ENCODE results near the gene KIN. TPM values are rescaled to one million over a fixed set of nuclear protein-coding genes. Genes with fewer than 3 reads are reported as not detected.

Gene KIN
- total and polyA plus RNA-seq, 2 experiments from 2014 or later = 8.5 to 31.7 TPM

- Histone ChIP-seq H3K27me3 (ENCODE audit: insufficient read depth) (no peaks in the 10 kb centered on the region), H3K9me2 (ENCODE audit: insufficient read depth) (no peaks in the 10 kb centered on the region), H3K4me3 (peak overlapping the region; percentile 76), H2AFZ (peak overlapping the region; percentile 91), H3K4me1 (ENCODE audit: insufficient read depth) (peaks cover 14% of the 10 kb centered on the region; the same call in 1 of the 2 replicates), H3K4me2 (peak overlapping the region; percentile 97), H3F3A (replicated peaks; ENCODE audit: low read depth) (no peaks in the 10 kb centered on the region), H4K20me1 (replicated peaks; ENCODE audit: insufficient read depth) (peaks cover 17% of the 10 kb centered on the region), H3K36me3 (ENCODE audit: insufficient read depth) (no peaks in the 10 kb centered on the region), H3K79me2 (replicated peaks; ENCODE audit: insufficient read depth) (peaks cover 49% of the 10 kb centered on the region), H3K27ac (ENCODE audit: low read depth) (no peak overlapping the region)
- H3K27ac Mint-ChIP-seq = peak overlapping the region; percentile 14
- peaks cover 15% of the 10 kb centered on the region for H3K4me1 Mint-ChIP-seq
- DNase-seq (ENCODE audit: low spot score) (peak; percentile 67), ATAC-seq (peak; percentile 54)
- H3K4me3 Mint-ChIP-seq = peak overlapping the region; percentile 92
- peaks cover 4% of the 10 kb centered on the region; the same call in 1 of the 3 replicates for H3K36me3 Mint-ChIP-seq (ENCODE audit: low read depth)
- peaks cover 8% of the 10 kb centered on the region for H3K27me3 Mint-ChIP-seq (ENCODE audit: insufficient read depth, low read depth, poor library complexity)
- TF ChIP-seq EZH2 (IDR thresholded peaks at IDR 0.05; ENCODE audit: low read depth, unreplicated experiment) (no peak), STAT1 (IDR thresholded peaks at IDR 0.05; ENCODE audit: unreplicated experiment) (no peak), ZNF331 (CRISPR knock-in tag; IDR thresholded peaks at IDR 0.05; ENCODE audit: low read depth) (no peak), ETS1 (IDR thresholded peaks at IDR 0.05) (no peak), CREB1 (CRISPR knock-in tag; IDR thresholded peaks at IDR 0.05; ENCODE audit: low read depth) (no peak)
- TF ChIP-seq, protein P1, sequence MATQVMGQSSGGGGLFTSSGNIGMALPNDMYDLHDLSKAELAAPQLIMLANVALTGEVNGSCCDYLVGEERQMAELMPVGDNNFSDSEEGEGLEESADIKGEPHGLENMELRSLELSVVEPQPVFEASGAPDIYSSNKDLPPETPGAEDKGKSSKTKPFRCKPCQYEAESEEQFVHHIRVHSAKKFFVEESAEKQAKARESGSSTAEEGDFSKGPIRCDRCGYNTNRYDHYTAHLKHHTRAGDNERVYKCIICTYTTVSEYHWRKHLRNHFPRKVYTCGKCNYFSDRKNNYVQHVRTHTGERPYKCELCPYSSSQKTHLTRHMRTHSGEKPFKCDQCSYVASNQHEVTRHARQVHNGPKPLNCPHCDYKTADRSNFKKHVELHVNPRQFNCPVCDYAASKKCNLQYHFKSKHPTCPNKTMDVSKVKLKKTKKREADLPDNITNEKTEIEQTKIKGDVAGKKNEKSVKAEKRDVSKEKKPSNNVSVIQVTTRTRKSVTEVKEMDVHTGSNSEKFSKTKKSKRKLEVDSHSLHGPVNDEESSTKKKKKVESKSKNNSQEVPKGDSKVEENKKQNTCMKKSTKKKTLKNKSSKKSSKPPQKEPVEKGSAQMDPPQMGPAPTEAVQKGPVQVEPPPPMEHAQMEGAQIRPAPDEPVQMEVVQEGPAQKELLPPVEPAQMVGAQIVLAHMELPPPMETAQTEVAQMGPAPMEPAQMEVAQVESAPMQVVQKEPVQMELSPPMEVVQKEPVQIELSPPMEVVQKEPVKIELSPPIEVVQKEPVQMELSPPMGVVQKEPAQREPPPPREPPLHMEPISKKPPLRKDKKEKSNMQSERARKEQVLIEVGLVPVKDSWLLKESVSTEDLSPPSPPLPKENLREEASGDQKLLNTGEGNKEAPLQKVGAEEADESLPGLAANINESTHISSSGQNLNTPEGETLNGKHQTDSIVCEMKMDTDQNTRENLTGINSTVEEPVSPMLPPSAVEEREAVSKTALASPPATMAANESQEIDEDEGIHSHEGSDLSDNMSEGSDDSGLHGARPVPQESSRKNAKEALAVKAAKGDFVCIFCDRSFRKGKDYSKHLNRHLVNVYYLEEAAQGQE (IDR thresholded peaks at IDR 0.05; ENCODE audit: unreplicated experiment) = no peak
- TF ChIP-seq, protein P2, sequence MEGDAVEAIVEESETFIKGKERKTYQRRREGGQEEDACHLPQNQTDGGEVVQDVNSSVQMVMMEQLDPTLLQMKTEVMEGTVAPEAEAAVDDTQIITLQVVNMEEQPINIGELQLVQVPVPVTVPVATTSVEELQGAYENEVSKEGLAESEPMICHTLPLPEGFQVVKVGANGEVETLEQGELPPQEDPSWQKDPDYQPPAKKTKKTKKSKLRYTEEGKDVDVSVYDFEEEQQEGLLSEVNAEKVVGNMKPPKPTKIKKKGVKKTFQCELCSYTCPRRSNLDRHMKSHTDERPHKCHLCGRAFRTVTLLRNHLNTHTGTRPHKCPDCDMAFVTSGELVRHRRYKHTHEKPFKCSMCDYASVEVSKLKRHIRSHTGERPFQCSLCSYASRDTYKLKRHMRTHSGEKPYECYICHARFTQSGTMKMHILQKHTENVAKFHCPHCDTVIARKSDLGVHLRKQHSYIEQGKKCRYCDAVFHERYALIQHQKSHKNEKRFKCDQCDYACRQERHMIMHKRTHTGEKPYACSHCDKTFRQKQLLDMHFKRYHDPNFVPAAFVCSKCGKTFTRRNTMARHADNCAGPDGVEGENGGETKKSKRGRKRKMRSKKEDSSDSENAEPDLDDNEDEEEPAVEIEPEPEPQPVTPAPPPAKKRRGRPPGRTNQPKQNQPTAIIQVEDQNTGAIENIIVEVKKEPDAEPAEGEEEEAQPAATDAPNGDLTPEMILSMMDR (conservative IDR thresholded peaks at IDR 0.05; ENCODE audit: low read depth in 2 of 2) = peak; percentile 17 to 23; a peak in 2 of 4 replicates
- H3K9me3 Mint-ChIP-seq = no peaks in the 10 kb centered on the region
Measured at GRCh38 chr10:7819121-7819460, 31.3 kb upstream of the KIN start.

Measured in GM23338 (cell line).